SK-N-MC (cell line): ENCODE results near the gene ZNF330.

Experiments
- EZH2 ChIP-seq: fragments of 200-600 bp; sonication (generic); IDR thresholded peaks from one replicate; pipeline ENCODE4 v1.6.1; 2017; ENCODE audit warnings: antibody characterized with exemption
- FOXP2 ChIP-seq: optimal IDR thresholded peaks from 2 replicates; pipeline ENCODE3; 2011; ENCODE audit warnings: mild to moderate bottlenecking, moderate library complexity; ENCODE audit not compliant: insufficient read depth; ENCODE audit errors: extremely low read length, control extremely low read depth
- POLR2AphosphoS5 ChIP-seq: IDR thresholded peaks from 2 replicates; pipeline ENCODE4 v1.6.1; 2012; ENCODE audit warnings: mild to moderate bottlenecking, low read depth, low read length, borderline replicate concordance

DNA sequence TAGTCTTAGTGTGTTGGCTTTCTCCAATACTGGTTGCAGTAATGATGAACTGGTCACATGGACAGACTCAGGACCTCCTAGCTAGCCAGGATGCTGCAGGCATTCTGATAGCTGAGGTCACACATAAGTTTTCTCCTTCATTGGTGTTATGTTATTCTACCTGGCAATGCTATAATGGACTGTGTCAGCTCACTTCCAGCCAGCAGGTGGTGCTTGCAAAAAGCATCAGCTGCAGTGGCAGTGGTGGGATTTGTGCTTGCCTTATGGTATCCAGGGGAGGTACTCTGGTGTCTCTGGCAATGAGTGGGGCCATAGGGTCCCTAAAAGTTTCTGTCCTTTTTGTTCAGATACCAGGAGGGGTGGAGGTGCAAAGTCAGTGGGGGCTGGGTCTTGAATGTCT is 33.6 kb downstream of the ZNF330 start:
- TF ChIP-seq EZH2 (no peak), POLR2AphosphoS5 (no peak), FOXP2 (no peak)
